ENCODE results near the gene FOXP4. TPM values are rescaled to one million over a fixed set of nuclear protein-coding genes. Genes with fewer than 3 reads are reported as not detected.

FOXP4 gene
- total RNA-seq, 1 donor from 2014 or later, result 2.7 TPM

DNA sequence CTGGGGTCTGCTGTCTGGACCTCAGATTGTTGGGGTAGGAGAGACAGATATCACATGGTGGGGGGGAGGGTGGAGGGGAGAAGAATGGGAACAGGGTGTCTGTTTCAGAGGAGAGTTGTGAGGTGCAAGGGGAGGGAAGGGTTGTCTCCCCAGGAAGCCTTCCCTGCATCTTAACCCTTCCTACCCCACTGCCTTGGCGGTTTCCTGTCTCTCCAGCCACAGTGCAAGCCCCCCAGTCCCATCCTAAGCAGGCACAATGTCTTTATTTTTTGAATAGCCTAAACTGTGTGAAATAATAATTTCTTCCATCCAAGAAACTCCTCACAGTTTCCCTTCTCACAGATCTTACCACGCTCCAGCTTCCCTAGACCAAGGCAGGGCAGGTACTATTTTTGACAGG, 3.5 kb downstream of the FOXP4 start:
- Mint-ChIP-seq H3K27ac (peak overlapping the region; percentile 81), H3K4me1 (peaks cover 65% of the 10 kb centered on the region), H3K36me3 (peaks cover 31% of the 10 kb centered on the region), H3K4me3 (peak overlapping the region; percentile 100), H3K27me3 (ENCODE audit: insufficient read depth, low read depth) (peaks cover 6% of the 10 kb centered on the region), H3K9me3 (no peaks in the 10 kb centered on the region)
- Histone ChIP-seq H3K36me3 (no peaks in the 10 kb centered on the region), H3K4me3 (no peak overlapping the region), H3K9me3 (ENCODE audit: low read depth) (no peaks in the 10 kb centered on the region), H3K9ac (no peak overlapping the region), H3K4me2 (peak overlapping the region; percentile 97), H3K4me1 (peaks cover 57% of the 10 kb centered on the region), H3F3A (ENCODE audit: low read depth) (peaks cover 11% of the 10 kb centered on the region), H3K27me3 (peaks cover 86% of the 10 kb centered on the region), H2AFZ (replicated peaks) (no peak overlapping the region), H3K27ac (no peak overlapping the region), H4K20me1 (ENCODE audit: low read depth) (peaks cover 82% of the 10 kb centered on the region), H3K79me2 (ENCODE audit: low read depth) (peaks cover 68% of the 10 kb centered on the region)
- no peak for DNase-seq (ENCODE audit: low spot score)
- TF ChIP-seq EZH2phosphoT487 (IDR thresholded peaks at IDR 0.05) (no peak), EZH2 (IDR thresholded peaks at IDR 0.05) (no peak)
- TF ChIP-seq, protein P1, sequence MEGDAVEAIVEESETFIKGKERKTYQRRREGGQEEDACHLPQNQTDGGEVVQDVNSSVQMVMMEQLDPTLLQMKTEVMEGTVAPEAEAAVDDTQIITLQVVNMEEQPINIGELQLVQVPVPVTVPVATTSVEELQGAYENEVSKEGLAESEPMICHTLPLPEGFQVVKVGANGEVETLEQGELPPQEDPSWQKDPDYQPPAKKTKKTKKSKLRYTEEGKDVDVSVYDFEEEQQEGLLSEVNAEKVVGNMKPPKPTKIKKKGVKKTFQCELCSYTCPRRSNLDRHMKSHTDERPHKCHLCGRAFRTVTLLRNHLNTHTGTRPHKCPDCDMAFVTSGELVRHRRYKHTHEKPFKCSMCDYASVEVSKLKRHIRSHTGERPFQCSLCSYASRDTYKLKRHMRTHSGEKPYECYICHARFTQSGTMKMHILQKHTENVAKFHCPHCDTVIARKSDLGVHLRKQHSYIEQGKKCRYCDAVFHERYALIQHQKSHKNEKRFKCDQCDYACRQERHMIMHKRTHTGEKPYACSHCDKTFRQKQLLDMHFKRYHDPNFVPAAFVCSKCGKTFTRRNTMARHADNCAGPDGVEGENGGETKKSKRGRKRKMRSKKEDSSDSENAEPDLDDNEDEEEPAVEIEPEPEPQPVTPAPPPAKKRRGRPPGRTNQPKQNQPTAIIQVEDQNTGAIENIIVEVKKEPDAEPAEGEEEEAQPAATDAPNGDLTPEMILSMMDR (IDR thresholded peaks at IDR 0.05), result no peak

DNA sequence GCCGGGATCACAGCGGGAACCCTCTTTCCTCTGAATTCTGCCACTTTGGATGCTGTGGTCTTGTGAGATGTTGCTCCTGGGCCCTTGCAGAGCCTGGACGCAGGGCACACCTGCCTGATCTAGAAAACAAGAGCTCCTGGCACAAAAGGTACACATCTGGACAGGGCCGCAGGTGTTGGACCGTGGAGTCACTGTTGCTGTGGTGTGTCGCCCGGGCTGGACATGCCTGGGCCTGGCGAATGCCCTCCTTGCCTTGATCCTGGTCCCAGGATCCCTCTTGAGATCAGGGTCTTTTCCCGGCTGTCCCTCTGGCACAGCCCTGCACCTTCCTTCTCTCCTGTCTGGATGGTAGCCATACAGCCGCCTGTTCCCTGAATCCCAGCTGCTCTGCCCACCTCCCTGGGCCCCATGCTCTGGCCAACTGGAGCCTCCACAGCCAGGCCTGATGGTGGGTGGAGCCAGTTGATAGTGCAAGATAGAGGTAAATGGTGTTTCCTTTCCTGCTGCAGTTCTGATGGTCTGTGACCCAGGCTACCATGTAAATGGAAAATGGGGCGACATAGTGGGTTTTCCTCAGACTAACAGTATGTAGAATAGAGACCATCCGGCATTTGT, 5.0 kb downstream of the FOXP4 start:
- peaks cover 69% of the 10 kb centered on the region for H3K4me1 Mint-ChIP-seq
- peaks cover 76% of the 10 kb centered on the region for H3K79me2 ChIP-seq (ENCODE audit: low read depth)
- H3K9me3 Mint-ChIP-seq, result no peaks in the 10 kb centered on the region
- no peak overlapping the region for H3K27ac ChIP-seq
- peaks cover 74% of the 10 kb centered on the region for H3K27me3 ChIP-seq
- no peak overlapping the region for H3K4me3 ChIP-seq
- no peak for TF ChIP-seq EZH2 (IDR thresholded peaks at IDR 0.05)
- TF ChIP-seq, protein P1 (IDR thresholded peaks at IDR 0.05), result no peak
- TF ChIP-seq EZH2phosphoT487 (IDR thresholded peaks at IDR 0.05), result no peak
- no peak overlapping the region for H3K27ac Mint-ChIP-seq
- no peak overlapping the region for H3K9ac ChIP-seq
- H3K4me2 ChIP-seq, result peak overlapping the region; percentile 59
- no peaks in the 10 kb centered on the region for H3K9me3 ChIP-seq (ENCODE audit: low read depth)
- H3K36me3 ChIP-seq, result no peaks in the 10 kb centered on the region
- peaks cover 36% of the 10 kb centered on the region for H3K36me3 Mint-ChIP-seq
- H3F3A ChIP-seq (ENCODE audit: low read depth), result peaks cover 9% of the 10 kb centered on the region
- H4K20me1 ChIP-seq (ENCODE audit: low read depth), result peaks cover 92% of the 10 kb centered on the region
- no peak for DNase-seq (ENCODE audit: low spot score)
- peak overlapping the region; percentile 32 for H3K4me3 Mint-ChIP-seq
- H2AFZ ChIP-seq (replicated peaks), result no peak overlapping the region
- peaks cover 57% of the 10 kb centered on the region for H3K4me1 ChIP-seq
- no peaks in the 10 kb centered on the region for H3K27me3 Mint-ChIP-seq (ENCODE audit: insufficient read depth, low read depth)

DNA sequence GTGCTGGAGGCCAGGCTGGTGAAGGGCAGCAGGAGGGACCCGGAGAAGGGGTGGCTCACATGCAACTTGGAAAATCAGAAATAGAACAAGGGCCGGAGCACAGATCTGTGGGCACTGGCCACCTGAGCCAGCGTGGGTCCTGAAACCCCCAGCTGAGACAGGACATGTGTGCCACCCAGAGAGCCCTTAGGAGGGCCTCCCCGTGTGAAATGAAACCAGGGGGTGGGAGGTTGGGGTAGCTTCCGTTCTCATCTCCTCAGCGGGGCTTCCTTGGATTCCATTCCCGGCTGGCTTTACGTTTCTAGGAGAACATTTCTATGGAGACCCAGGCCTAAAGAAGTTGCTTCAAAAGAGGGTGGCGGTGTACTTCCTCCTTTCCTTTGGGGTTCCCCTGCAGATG, 5.7 kb downstream of the FOXP4 start:
- Mint-ChIP-seq H3K4me3 (peak overlapping the region; percentile 32), H3K9me3 (no peaks in the 10 kb centered on the region), H3K27me3 (ENCODE audit: insufficient read depth, low read depth) (no peaks in the 10 kb centered on the region), H3K27ac (peak overlapping the region; percentile 72), H3K36me3 (peaks cover 36% of the 10 kb centered on the region), H3K4me1 (peaks cover 71% of the 10 kb centered on the region)
- peaks cover 77% of the 10 kb centered on the region for H3K79me2 ChIP-seq (ENCODE audit: low read depth)
- no peak for DNase-seq (ENCODE audit: low spot score)
- peaks cover 13% of the 10 kb centered on the region for H3F3A ChIP-seq (ENCODE audit: low read depth)
- no peaks in the 10 kb centered on the region for H3K9me3 ChIP-seq (ENCODE audit: low read depth)
- no peak overlapping the region for H3K4me3 ChIP-seq
- H3K4me2 ChIP-seq, result peak overlapping the region; percentile 59
- H3K9ac ChIP-seq, result no peak overlapping the region
- H3K4me1 ChIP-seq, result peaks cover 57% of the 10 kb centered on the region
- H2AFZ ChIP-seq (replicated peaks), result no peak overlapping the region
- peaks cover 74% of the 10 kb centered on the region for H3K27me3 ChIP-seq
- peaks cover 98% of the 10 kb centered on the region for H4K20me1 ChIP-seq (ENCODE audit: low read depth)
- no peaks in the 10 kb centered on the region for H3K36me3 ChIP-seq
- H3K27ac ChIP-seq, result no peak overlapping the region
- TF ChIP-seq EZH2 (IDR thresholded peaks at IDR 0.05) (peak; percentile 32), EZH2phosphoT487 (IDR thresholded peaks at IDR 0.05) (no peak)
- TF ChIP-seq, protein P1 (IDR thresholded peaks at IDR 0.05), result no peak

Data from neural progenitor cell (in vitro differentiated cells).